Prostate gland (tissue), 2 donors: ENCODE results near the gene FLT1.

ENCODE experiments used
- POLR2A ChIP-seq: fragments of 450-650 bp; IDR thresholded peaks from one replicate; pipeline ENCODE4 v1.6.1; 2016; ENCODE audit warnings: antibody characterized with exemption, mild to moderate bottlenecking
- POLR2AphosphoS5 ChIP-seq: sonication (generic); formaldehyde crosslinking; IDR thresholded peaks from one replicate; pipeline ENCODE4 v1.6.1; 2017; ENCODE audit warnings: antibody characterized with exemption
- TF ChIP-seq, protein P1 (sequence below), 4 experiments: fragments of 200-600 bp in 2 of 4; fragments of 450-650 bp in 2 of 4; sonication (generic) in 2 of 4; IDR thresholded peaks; 1 replicate in 3 of 4; 2 replicates in 1 of 4; pipeline ENCODE4 v1.5.1; 2016 to 2019; ENCODE audit warnings: antibody characterized with exemption in 4 of 4, mild to moderate bottlenecking in 2 of 4, moderate library complexity in 2 of 4

DNA sequence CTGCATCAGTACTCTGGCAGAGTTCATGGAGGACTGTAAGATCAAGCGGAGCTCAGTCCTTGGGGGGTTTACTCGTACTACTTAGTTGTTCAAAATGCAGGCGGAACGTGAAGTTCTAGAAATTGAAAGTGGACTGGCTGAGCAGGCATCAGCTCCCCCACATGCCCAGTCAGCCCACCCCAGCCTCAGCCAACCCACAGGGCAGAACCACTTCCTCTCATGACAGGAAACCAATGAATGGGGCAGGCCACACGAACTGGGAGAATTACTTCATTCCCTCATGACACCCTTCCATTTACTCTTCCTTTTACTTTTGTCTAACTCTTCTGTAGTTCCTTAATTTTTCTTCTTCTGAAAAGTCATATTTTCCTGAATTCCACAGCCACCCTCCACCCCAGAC lies 71.9 kb downstream of the FLT1 start:
- TF ChIP-seq, protein P1, sequence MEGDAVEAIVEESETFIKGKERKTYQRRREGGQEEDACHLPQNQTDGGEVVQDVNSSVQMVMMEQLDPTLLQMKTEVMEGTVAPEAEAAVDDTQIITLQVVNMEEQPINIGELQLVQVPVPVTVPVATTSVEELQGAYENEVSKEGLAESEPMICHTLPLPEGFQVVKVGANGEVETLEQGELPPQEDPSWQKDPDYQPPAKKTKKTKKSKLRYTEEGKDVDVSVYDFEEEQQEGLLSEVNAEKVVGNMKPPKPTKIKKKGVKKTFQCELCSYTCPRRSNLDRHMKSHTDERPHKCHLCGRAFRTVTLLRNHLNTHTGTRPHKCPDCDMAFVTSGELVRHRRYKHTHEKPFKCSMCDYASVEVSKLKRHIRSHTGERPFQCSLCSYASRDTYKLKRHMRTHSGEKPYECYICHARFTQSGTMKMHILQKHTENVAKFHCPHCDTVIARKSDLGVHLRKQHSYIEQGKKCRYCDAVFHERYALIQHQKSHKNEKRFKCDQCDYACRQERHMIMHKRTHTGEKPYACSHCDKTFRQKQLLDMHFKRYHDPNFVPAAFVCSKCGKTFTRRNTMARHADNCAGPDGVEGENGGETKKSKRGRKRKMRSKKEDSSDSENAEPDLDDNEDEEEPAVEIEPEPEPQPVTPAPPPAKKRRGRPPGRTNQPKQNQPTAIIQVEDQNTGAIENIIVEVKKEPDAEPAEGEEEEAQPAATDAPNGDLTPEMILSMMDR (IDR thresholded peaks at IDR 0.05) = no peak
- TF ChIP-seq POLR2A (no peak), POLR2AphosphoS5 (no peak)
